HG03066 (cell line): ENCODE data around the gene GPR179.

Source experiments
- ATAC-seq: cut with Tn5 transposase; IDR thresholded peaks from one replicate; pipeline ENCODE4 v1.9.1; 2021; ENCODE audit warnings: low read depth; ENCODE audit not compliant: unreplicated experiment

Gene GPR179, protein sequence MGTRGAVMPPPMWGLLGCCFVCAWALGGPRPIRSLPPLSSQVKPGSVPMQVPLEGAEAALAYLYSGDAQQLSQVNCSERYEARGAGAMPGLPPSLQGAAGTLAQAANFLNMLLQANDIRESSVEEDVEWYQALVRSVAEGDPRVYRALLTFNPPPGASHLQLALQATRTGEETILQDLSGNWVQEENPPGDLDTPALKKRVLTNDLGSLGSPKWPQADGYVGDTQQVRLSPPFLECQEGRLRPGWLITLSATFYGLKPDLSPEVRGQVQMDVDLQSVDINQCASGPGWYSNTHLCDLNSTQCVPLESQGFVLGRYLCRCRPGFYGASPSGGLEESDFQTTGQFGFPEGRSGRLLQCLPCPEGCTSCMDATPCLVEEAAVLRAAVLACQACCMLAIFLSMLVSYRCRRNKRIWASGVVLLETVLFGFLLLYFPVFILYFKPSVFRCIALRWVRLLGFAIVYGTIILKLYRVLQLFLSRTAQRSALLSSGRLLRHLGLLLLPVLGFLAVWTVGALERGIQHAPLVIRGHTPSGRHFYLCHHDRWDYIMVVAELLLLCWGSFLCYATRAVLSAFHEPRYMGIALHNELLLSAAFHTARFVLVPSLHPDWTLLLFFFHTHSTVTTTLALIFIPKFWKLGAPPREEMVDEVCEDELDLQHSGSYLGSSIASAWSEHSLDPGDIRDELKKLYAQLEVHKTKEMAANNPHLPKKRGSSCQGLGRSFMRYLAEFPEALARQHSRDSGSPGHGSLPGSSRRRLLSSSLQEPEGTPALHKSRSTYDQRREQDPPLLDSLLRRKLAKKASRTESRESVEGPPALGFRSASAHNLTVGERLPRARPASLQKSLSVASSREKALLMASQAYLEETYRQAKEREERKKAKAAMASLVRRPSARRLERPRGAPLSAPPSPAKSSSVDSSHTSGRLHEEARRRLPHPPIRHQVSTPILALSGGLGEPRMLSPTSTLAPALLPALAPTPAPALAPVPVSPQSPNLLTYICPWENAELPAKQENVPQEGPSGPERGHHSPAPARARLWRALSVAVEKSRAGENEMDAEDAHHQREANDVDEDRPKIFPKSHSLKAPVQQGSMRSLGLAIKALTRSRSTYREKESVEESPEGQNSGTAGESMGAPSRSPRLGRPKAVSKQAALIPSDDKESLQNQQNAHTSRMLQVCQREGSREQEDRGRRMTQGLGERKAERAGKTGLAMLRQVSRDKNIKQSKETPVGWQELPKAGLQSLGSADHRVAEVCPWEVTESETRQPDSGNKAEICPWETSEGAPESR (N-terminal part only)

DNA sequence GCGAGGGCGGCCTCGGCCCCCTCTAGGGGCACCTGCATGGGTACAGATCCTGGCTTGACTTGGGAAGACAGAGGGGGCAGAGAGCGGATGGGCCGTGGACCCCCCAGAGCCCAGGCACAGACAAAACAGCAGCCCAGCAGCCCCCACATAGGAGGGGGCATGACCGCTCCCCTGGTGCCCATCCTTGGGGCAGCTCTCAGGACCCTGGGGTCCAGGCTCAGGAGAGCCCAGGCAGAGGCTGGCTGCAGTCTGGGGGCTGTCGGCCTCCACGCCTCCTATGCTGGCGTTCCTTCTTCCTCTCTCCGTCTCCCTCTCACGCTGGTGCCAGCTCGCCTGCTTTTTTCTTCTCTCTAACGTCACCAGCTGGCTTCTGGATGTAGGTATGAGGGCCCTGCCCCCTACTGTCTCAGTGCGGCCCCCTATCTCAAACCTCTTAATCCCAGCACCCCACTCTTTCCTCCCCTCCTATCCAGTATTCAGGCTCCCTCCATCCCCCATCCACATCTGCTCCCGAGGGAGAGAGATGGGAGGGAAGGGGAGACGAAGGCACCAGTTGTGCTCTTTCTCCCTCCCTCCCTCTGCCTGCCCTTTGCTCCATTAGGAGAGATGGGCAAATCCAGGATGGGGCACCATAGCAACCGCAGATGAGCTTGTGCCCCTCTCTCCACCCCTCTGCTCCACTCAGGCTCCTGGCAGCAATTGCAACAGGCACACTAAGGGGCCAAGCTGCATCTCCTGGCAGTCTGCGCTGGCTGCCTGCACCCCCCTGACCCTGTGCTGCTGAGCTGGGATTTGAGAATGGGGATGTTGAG lies at the start of gene GPR179:
GPR179 (minus strand) TSS at position 349 of the 812 bp plus-strand sequence; CDS start at position 182, 167 bp downstream.
- ATAC-seq = no peak

DNA sequence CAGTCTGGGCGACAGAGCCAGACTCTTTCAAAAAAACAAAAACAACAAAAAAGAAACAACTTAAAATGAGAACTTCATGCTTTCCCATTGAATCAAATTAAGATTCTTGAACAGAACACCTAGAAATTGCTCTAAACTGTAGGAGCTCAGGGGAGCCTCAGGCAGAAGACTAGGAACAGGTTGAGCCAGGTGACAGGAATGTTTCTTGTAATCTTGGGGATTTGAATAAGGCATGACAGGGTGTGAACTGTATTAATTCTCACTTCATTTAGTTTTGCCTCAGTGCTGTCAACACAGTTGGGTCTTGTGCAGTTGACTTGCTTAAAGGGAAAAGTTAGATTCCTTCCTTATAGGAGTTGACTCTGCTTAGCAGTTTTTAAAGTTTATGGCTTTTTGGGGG lies 35.7 kb upstream of the GPR179 start:
- no peak for ATAC-seq

DNA sequence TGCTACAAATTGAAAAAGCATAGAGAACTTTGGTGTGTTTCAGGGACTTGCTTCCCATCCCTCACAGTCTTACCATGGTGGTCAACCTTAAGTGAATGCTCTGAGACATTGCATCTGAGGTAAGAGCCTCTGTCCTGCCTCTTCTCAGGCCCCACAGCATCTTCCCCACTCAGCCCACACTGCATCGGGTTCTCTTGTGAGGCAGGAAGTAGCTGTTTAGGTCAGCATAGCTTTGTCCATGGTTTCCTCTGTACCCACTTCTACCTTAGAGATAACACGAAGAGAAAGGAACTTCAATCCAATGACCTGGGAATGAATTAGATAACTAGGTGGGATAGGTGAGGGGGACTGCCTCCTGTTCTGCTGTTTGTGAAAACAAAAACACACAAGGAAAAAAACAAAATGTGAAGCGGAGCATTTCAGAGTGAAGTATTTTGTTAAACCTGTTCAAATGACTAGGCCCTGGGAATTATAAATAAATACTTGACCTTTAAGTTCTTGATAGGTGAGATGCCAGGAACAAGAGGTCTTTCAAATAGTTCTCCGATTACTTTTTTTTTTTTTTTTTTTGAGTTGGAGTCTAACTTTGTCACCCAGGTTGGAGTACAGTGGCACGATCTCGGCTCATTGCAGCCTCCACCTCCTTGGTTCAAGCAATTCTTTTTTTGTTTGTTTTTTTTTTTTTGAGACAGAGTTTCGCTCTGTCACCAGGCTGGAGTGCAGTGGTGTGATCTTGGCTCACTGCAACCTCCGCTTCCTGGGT lies 25.5 kb upstream of the GPR179 start:
- ATAC-seq = no peak

DNA sequence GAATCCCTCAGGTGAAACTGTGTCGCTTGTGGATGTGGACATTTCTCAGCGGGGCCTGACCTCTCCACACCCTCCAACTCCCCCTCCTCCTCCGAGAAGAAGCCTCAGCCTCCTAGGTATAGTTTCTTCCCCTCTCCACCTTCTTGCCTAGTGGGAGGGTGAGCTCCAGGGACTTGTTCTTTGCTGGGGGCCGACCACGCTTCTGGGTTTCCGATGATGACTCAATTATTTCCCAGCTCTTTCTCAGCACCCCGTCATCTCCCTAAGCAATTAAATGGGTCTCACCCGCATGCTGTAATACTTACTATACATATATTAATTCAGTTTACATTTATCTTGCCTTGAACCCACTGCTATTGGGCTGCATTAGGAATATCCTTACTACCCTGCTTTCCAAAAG lies 21.0 kb upstream of the GPR179 start:
- ATAC-seq = no peak

DNA sequence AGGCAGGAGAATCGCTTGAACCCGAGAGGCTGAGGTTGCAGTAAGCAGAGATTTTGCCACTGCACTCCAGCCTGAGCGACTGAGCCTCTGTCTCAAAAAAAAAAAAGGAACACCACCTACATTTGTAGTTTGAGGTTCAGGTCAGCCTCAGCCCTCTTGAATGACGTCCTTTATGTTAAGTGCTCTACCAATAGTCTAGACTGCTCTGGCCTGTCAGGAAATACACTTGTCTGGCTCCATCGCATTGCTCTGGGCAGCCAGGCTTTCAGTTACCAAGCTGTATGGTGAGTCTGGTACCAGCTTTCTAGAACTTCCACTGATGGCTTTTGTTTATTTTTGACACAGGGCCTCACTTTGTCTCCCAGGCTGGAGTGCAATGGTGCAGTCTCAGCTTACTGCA lies 19.3 kb upstream of the GPR179 start:
- ATAC-seq = no peak

DNA sequence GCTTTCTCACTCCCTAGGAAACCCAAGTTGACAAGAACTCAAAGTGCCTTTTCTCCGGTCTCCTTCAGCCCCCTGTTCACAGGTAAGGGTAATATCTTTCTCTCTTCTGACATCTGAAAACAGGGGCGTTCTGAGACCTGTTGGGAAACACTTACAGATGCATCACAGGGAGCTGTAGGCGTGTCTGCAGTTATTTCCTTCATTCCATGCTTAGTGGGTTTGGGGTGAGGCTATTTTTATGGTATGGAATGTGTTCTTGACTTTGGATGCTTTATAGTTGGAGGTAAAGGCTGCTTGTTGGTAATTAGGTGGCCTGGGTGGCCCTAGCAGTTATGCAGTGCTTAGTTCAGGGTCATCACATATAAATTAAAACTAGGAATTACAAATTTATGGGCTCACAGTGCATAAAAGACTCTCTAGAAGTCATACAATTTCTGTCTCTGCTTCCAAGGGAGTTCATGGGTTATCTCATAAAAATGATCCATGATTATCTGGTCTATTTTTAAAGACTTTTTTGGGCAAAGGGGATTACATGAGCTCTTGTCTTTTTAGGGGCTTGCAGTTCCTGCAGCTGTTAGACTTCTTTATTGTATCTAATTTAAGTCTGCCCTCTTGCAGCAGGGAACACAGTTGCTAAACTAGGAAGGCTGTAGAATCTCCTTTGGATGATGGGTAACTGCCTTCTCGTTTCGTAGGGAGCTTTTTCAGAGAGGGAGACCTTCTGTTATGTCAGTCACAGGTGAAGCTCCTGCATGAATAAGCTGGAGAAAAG lies 18.1 kb upstream of the GPR179 start:
- no peak for ATAC-seq

DNA sequence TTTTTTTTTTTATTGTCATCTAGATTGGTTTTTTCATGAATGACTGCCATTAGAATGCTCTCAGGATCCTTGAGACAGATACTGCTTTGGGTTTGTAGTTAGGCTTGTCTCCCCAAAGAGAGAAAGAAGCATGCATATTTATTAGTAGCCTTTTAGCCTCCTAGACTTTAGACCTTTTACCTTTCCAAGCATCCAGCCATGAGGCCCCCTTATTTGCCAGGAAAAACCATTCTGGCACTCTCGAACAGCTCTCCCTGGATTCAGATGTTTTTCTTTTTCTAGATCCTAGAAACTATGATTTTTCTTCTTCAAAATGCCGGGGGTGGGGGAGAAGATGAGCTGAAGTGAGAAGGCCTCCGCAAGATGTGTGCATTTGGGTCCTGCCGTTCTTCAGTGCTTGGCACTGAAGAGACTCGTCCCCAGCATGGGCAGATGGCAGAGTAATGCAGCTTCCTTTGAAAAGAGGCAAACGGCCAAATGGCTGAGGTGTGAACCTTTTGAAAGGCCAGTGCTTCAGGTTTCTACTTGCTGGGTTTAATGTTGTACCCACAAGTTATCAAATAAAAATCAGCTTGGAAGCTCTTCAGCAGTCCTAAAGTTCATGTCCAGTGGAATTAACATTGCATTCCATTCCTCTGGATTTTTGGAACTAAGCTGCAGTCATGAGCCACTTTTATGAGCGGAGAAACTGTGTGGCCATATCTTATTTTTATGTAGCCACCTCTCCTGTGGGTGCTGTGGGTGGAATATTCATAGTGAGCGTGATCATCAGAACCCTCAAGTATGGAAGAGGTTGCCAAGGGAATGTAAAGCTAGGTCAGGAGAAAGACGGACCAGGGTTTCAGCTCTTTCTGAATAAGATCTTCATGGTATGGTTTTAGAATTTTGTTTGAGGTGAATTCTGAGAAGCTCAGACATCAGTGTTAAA lies 15.1 kb upstream of the GPR179 start:
- ATAC-seq = no peak

DNA sequence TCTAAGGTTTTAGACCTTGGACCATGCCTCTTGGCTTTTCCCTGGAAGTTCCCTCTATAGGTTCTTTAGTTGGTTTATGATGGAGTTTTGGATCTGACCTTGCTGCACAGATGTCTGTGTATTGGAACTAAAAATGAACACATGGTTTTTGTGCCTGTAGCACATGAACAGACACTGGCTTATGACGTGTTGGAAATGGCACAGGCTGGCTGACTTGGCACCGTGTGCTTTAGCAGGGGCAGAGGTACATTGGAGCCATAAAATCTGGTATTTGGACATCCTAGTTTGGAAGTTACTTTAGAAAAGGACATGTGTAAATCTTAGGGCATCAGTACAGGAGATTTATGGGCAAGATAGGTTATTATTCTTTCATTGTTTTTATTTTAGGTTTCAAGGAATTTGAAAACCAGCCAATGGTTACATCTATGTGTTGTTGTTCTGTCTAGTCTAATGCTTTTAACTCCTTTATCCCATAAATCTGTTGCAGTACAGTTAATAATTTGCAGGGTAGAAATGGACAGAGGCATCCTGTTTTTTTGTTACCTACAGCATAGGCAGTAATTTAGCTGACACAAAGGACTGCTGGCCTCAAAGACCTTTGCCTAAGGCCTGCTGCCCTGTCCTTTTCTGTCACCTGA lies 13.8 kb upstream of the GPR179 start:
- no peak for ATAC-seq

DNA sequence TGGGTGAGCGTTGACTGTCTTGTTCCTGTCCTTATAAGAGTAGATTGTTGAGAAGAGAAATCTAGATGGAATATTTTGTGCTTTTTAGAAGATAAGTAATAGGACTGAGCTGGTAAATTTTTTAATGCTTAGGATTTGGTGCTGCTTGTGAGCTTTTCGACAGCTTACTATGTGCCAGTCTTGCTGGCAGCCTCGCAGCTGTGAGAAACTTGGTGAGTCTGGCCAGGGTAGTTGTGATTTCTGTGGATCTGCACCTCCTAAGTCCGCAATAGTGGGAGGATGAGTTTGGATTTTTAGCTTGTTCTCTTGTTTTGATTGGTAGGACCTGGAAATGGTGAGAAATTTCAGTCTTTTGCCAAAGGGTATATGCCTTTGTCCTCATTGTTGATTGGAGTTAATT lies 11.5 kb upstream of the GPR179 start:
- ATAC-seq = no peak

DNA sequence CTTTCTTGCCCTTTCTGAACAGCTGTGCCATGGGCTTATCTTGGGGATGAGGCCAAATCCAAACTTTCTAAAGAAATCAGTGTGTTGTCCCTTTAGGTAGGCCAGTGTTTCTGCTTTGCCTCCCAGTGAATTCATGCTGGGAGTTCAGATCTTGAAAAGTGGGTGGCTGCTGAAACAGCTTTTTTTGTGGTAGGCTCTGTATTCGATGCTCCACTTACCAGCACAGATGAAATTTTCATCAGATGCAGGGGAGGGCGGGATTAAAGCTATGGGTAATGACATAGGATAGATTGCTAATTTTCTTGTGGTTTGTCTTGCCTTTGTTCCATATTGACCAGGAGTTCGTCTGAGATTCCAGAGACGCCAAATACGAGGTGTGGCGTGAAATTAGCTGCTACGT lies 10.7 kb upstream of the GPR179 start:
- ATAC-seq = no peak

DNA sequence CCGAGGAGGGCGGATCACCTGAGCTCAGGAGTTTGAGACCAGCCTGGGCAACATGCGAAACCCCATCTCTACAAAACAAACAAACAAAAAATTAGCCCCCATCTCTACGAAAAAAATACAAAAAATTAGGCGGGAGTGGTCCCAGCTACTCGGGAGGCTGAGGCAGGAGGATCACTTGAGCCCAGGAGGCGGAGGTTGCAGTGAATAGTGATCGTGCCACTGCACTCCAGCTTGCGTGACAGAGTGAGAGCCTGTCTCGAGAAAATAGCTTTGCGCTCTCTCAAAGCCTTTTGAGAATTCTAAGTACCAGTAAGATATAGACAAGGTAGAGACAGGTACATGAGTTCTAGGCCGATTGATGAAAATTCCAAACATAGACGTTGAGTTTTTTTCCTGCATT lies 9.9 kb upstream of the GPR179 start:
- ATAC-seq = no peak

DNA sequence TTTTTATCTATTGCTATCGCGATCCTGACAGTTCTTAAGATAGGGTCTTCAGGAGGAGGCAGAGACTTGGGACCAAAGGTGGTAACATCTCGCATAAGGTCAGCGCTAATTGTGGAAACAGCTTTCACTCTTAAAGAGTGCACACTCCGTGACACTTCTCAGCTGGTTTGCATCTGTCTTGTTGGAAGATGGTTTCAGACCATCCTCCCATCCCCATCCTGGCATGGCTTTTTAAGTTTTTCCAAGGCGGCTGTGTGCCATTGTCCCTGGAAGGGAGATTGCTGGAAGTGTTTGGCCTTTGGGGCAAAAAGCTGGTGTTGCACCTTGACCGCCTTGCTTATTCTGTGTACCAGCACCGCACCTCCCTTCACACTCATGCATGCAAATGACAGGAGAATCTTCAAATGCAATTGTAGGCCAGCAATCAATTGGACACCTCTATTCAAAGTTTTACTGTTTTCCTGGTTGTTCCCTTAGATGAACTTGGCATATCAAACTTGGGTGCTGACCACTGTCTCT lies 9.4 kb upstream of the GPR179 start:
- no peak for ATAC-seq

DNA sequence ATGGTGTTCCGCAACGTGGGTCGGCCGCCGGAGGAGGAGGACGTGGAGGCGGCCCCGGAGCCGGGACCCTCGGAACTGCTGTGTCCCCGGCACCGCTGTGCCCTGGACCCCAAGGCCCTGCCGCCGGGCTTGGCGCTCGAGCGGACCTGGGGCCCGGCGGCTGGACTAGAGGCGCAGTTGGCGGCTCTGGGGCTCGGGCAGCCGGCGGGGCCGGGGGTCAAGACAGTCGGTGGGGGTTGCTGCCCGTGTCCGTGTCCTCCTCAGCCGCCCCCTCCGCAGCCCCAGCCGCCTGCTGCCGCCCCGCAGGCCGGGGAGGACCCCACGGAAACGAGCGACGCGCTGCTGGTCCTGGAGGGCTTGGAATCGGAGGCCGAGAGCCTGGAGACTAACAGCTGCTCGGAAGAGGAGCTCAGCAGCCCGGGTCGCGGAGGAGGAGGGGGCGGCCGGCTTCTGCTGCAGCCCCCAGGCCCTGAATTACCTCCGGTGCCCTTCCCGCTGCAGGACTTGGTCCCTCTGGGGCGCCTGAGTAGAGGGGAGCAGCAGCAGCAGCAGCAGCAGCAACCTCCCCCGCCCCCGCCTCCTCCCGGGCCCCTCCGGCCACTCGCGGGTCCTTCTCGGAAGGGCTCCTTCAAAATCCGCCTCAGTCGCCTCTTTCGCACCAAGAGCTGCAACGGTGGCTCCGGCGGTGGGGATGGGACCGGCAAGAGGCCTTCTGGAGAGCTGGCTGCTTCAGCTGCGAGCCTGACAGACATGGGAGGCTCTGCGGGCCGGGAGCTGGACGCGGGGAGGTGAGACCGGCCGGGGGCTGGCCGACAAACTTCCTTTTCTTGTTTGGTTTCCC lies 8.7 kb upstream of the GPR179 start:
- no peak for ATAC-seq

DNA sequence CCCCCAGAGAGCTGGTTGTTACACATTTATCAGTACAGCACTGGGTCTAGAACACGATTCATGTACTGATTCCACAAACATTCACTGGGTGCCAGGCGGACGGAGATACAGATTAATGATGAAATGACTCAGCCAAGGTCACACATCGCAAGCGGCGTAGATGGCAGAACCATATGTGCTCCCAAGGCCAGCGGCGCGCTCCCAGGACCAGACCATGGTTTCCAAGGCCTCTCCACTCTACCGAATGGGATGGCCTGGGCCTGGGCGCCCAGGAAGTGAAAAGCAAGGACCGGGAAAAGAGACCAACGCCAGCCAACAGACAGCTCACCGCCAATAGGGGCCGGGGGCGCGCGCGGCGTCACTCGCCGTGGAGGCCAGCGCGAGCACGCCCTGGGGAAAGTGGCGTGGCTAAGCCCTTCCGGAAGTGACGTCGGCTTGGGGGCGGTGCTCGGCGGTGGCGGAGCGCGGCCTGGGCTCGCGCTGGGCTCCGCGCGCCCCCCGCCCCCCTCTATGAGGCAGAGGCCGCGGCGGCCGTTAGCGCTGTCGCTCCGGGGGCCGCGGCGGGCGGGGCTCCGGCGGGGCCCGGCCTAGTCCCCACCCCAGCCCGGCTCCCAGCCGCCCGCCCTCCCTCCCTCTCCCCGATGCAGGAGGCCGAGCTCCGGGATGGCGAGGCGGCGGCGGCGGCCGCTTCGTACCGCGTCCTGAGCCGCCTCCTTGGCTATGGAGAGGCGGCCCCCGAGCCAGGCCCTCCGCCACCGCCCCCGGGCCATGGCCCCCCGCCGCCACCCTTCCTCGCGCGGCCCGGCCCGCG lies 7.9 kb upstream of the GPR179 start, which contains the start of gene SOCS7:
SOCS7 (plus strand) TSS at position 433 of the 811 bp plus-strand sequence; CDS start at position 642, 209 bp downstream.
- peak; percentile 86 for ATAC-seq

DNA sequence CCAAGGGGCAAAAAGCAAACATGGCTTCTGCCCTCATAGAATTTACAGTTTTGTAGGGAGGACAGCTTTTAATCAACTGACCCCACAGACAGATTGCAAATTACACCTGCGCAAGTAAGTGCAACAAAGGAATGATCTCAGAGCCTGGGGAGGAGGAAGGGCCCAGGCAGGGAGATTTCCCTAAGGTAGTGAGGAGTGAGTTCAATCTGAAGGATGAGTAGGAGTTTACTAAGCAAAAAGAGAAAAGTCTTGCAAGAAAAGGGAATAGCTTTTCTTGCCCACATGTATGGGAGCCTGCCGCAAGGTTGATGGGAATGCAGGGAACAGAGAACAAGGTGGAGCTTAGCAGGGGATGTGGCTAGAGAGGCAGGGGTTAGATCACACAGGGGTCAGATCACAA lies 6.3 kb upstream of the GPR179 start:
- ATAC-seq = no peak
